ENCODE results near the gene ACMSD. TPM values are rescaled to one million over a fixed set of nuclear protein-coding genes. Genes with fewer than 3 reads are reported as not detected.

ACMSD gene
- total RNA-seq, 2 experiments from 2014 or later = not detected

DNA sequence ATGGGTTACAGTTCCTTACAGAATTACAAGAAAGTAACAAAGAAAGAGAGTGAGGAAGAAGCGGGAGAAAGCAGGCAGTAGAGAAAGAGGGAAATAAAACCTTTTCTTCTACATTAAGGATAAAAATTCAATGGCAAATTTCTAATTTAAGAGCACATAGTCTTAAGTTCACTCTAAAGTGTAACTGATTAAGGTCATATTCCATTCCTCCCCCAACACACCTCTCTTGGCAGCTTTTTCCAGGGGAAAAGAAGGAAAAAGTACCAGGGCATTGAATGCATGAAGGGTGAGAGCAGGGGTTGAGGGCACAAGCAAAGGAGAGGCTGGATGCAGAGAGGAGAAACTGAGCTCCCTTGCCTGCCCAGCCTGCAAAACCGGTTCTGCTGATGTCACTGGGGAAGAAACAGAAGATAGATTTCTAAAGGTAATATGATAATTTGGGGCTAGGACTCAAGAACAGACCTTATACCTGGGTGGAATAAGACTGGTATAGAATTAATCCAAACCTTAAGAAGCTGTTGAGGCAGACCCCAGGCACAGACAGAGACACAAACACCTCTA, 4.6 kb downstream of the ACMSD start:
- Histone ChIP-seq H3K9me3 (ENCODE audit: low read length) (no peaks in the 10 kb centered on the region), H3K9me2 (ENCODE audit: insufficient read depth, low read length) (no peaks in the 10 kb centered on the region), H4K20me1 (ENCODE audit: insufficient read depth, low read length) (no peaks in the 10 kb centered on the region), H3K4me2 (ENCODE audit: low read length) (no peak overlapping the region), H3K27ac (ENCODE audit: low read depth, low read length, poor library complexity, severe bottlenecking) (no peak overlapping the region), H3K4me1 (ENCODE audit: insufficient read depth, low read length, poor library complexity, severe bottlenecking) (no peaks in the 10 kb centered on the region), H3K36me3 (ENCODE audit: insufficient read depth, low read length) (no peaks in the 10 kb centered on the region), H3K79me2 (ENCODE audit: insufficient read depth, low read depth, low read length) (no peaks in the 10 kb centered on the region), H2AFZ (ENCODE audit: low read length) (no peak overlapping the region), H3K4me3 (ENCODE audit: low read depth, low read length, poor library complexity, severe bottlenecking) (no peak overlapping the region)
- DNase-seq (ENCODE audit: low spot score) = no peak
- intact Hi-C loops (cut with micrococcal nuclease; ENCODE audit: unreplicated experiment) = no loop called here
- ChIA-PET POLR2A (no interaction called here), CTCF (ENCODE audit: unreplicated experiment) (no interaction called here)
- TF ChIP-seq EZH2phosphoT487 (IDR thresholded peaks at IDR 0.05; ENCODE audit: borderline replicate concordance, low read depth, low read length) = no peak
- TF ChIP-seq, protein P1, sequence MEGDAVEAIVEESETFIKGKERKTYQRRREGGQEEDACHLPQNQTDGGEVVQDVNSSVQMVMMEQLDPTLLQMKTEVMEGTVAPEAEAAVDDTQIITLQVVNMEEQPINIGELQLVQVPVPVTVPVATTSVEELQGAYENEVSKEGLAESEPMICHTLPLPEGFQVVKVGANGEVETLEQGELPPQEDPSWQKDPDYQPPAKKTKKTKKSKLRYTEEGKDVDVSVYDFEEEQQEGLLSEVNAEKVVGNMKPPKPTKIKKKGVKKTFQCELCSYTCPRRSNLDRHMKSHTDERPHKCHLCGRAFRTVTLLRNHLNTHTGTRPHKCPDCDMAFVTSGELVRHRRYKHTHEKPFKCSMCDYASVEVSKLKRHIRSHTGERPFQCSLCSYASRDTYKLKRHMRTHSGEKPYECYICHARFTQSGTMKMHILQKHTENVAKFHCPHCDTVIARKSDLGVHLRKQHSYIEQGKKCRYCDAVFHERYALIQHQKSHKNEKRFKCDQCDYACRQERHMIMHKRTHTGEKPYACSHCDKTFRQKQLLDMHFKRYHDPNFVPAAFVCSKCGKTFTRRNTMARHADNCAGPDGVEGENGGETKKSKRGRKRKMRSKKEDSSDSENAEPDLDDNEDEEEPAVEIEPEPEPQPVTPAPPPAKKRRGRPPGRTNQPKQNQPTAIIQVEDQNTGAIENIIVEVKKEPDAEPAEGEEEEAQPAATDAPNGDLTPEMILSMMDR (conservative IDR thresholded peaks at IDR 0.05; ENCODE audit: low read length) = no peak
- BruUV-seq (replicated peaks) = no TSS peak

- Histone ChIP-seq H3K79me2 (ENCODE audit: insufficient read depth, low read depth, low read length) (no peaks in the 10 kb centered on the region), H3K4me3 (ENCODE audit: low read depth, low read length, poor library complexity, severe bottlenecking) (no peak overlapping the region), H3K4me1 (ENCODE audit: insufficient read depth, low read length, poor library complexity, severe bottlenecking) (no peaks in the 10 kb centered on the region), H3K36me3 (ENCODE audit: insufficient read depth, low read length) (no peaks in the 10 kb centered on the region), H3K9me3 (ENCODE audit: low read length) (no peaks in the 10 kb centered on the region), H3K27ac (ENCODE audit: low read depth, low read length, poor library complexity, severe bottlenecking) (no peak overlapping the region), H3K9me2 (ENCODE audit: insufficient read depth, low read length) (no peaks in the 10 kb centered on the region), H3K4me2 (ENCODE audit: low read length) (no peak overlapping the region), H2AFZ (ENCODE audit: low read length) (no peak overlapping the region), H4K20me1 (ENCODE audit: insufficient read depth, low read length) (no peaks in the 10 kb centered on the region)
- ChIA-PET CTCF (ENCODE audit: unreplicated experiment) (no interaction called here), POLR2A (no interaction called here)
- TF ChIP-seq, protein P1 (conservative IDR thresholded peaks at IDR 0.05; ENCODE audit: low read length) = no peak
- no peak for TF ChIP-seq EZH2phosphoT487 (IDR thresholded peaks at IDR 0.05; ENCODE audit: borderline replicate concordance, low read depth, low read length)
- intact Hi-C loops (cut with micrococcal nuclease; ENCODE audit: unreplicated experiment) = no loop called here
- DNase-seq (ENCODE audit: low spot score) = no peak
- BruUV-seq (replicated peaks) = no TSS peak
Observed at GRCh38 chr2:134843968-134844367, 5.6 kb downstream of the ACMSD start.

DNA sequence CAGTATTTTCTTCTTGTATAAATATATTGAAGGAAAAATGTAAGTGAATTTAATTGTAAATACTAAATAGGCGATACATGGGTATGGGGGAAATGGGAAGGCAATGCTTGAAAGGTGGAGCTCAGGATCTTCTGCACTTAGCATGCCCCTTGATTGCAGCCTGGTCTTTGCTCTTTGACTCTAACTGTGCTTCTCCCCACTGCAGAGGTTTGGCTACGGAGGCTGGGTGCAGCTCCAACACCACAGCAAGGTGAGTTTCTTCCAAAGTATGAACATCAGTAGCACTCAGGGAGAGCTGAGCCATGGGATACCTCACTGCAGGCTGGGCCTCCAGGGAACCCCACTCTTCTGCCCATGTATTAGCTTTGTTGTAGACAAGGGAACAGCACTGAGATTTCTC, 6.6 kb downstream of the ACMSD start:
- CTCF ChIA-PET (ENCODE audit: unreplicated experiment) = no interaction called here
- no peak overlapping the region for H2AFZ ChIP-seq (ENCODE audit: low read length)
- TF ChIP-seq EZH2phosphoT487 (IDR thresholded peaks at IDR 0.05; ENCODE audit: borderline replicate concordance, low read depth, low read length) = no peak
- TF ChIP-seq, protein P1 (conservative IDR thresholded peaks at IDR 0.05; ENCODE audit: low read length) = no peak
- intact Hi-C loops (cut with micrococcal nuclease; ENCODE audit: unreplicated experiment) = no loop called here
- H3K4me1 ChIP-seq (ENCODE audit: insufficient read depth, low read length, poor library complexity, severe bottlenecking) = no peaks in the 10 kb centered on the region
- no peaks in the 10 kb centered on the region for H3K9me2 ChIP-seq (ENCODE audit: insufficient read depth, low read length)
- no peak overlapping the region for H3K4me3 ChIP-seq (ENCODE audit: low read depth, low read length, poor library complexity, severe bottlenecking)
- POLR2A ChIA-PET = interaction anchor here (0.6 to 0.7 kb wide), 2 partner anchors 30 to 161 kb away, joined by 3 to 4 read pairs; no protein-coding TSS in a partner anchor
- H3K4me2 ChIP-seq (ENCODE audit: low read length) = no peak overlapping the region
- no TSS peak for BruUV-seq (replicated peaks)
- H4K20me1 ChIP-seq (ENCODE audit: insufficient read depth, low read length) = no peaks in the 10 kb centered on the region
- H3K27ac ChIP-seq (ENCODE audit: low read depth, low read length, poor library complexity, severe bottlenecking) = no peak overlapping the region
- no peaks in the 10 kb centered on the region for H3K9me3 ChIP-seq (ENCODE audit: low read length)
- no peak for DNase-seq (ENCODE audit: low spot score)
- H3K36me3 ChIP-seq (ENCODE audit: insufficient read depth, low read length) = no peaks in the 10 kb centered on the region
- H3K79me2 ChIP-seq (ENCODE audit: insufficient read depth, low read depth, low read length) = no peaks in the 10 kb centered on the region

All from OCI-LY7 (cell line).